ENCODE measurements around the gene TMEM176A.

Gene TMEM176A

DNA sequence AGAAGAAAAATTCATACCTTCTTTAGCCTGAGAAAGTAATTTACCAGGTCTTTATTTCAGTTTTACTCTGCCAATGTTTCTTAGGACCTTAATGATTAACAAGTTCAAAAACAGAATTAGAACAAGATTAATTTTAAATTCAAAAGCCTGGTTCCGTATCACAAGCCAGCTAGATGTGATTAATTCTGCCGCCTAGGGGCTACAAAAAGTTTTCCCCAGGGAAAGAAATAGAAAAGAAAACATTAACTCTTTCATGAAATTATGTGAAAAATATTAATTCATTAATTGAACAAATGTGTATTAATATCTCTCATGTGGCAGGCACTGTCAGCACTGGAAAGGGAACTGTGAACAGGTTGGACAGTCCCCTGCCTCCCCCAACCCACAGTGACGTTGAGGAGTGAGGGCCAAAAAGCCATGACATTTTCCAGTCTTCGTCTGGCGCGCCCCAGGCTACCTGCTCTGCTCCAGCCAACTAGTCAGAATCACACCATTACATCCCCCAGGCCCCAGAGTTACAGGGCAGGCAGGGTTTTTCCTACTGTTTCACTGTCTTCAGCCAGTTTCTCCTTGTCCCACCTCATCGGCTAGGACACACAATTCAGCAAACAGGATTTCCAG lies 20.1 kb downstream of the TMEM176A start:
- Histone ChIP-seq H3K4me2 (peak overlapping the region in 1 of 11 experiments; percentile 23; a peak in 1 of 22 replicates), H3K27me3 (no peaks in the 10 kb centered on the region), H3K9ac (no peak overlapping the region), H3K27ac (no peak overlapping the region), H4K20me1 (no peaks in the 10 kb centered on the region), H3K36me3 (no peaks in the 10 kb centered on the region), H3K9me3 (replicated peaks in 1 of 11) (peaks cover 11 to 25% (median 13%) of the 10 kb centered on the region in 11 experiments), H3K4me3 (no peak overlapping the region), H3K4me1 (peaks cover 0 to 21% (median 0%) of the 10 kb centered on the region in 10 experiments; a peak in 1 of 20 replicates)
- TF ChIP-seq Cebpa-rat (IDR thresholded peaks at IDR 0.05), result no peak

DNA sequence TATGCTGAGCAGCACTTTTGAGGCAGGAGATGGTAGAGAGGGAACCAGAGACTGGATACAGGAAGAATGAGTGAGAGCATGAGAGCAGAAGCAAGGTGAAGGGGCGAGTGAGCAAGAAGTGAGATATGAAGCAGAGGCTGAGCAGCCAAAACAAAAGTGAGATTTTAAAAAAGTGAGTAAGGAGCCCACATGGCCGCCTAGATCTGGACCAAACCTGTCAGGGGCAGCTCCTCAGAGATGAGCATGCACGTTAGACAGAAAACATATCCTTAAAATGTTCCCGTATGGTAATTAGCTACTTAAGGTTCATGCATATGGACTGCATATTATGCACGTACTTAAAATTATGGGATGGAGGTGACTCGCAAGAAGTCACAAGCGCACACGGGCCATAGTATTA lies 22.5 kb downstream of the TMEM176A start:
- H3K9ac ChIP-seq, result no peak overlapping the region
- TF ChIP-seq Cebpa-rat (IDR thresholded peaks at IDR 0.05), result no peak
- H3K4me3 ChIP-seq, result no peak overlapping the region
- H3K4me2 ChIP-seq, result peak overlapping the region in 2 of 11 experiments; percentile 11 to 55; a peak in 3 of 22 replicates
- H4K20me1 ChIP-seq, result no peaks in the 10 kb centered on the region
- H3K27me3 ChIP-seq, result no peaks in the 10 kb centered on the region
- peaks cover 0 to 13% (median 0%) of the 10 kb centered on the region in 11 experiments; a peak in 5 of 22 replicates for H3K9me3 ChIP-seq (replicated peaks in 1 of 11)
- no peak overlapping the region for H3K27ac ChIP-seq
- H3K4me1 ChIP-seq, result peaks cover 0 to 21% (median 0%) of the 10 kb centered on the region in 10 experiments; a peak in 1 of 20 replicates
- H3K36me3 ChIP-seq, result no peaks in the 10 kb centered on the region

DNA sequence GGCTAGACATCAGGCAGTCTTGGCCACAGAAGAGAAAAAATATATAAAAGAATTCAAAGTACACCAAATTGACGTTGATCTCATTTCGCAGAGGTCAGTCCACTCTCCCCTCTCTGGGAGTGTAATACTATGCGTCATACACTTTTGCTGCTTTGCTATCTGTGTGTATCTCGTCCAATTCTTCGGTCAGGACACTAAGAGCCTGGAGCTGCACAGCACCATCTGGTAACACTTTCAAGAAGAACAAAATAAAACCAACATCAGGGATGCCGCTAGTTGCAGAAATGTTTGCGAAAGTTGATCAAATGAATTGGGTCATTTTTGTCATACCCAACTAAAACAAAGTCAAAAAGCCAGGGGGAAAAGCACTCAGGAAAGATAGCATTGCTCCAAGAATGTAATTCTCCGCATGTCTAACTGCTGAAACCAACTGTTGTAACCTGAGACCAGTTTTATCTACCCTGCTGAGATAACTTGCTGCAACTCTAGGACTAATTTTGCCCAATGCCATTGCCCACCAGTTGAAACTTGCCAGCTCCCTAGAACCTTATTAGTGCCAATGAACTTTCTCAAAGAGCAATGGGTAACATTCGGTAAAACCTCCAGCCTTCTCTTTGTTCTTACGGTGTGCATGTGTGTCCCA lies 23.0 kb downstream of the TMEM176A start:
- Histone ChIP-seq H3K27ac (no peak overlapping the region), H3K27me3 (no peaks in the 10 kb centered on the region), H4K20me1 (no peaks in the 10 kb centered on the region), H3K9me3 (replicated peaks in 1 of 11) (peaks cover 0 to 13% (median 0%) of the 10 kb centered on the region in 11 experiments; a peak in 5 of 22 replicates), H3K4me1 (peaks cover 0 to 21% (median 0%) of the 10 kb centered on the region in 10 experiments; a peak in 1 of 20 replicates), H3K4me2 (no peak overlapping the region), H3K9ac (no peak overlapping the region), H3K36me3 (no peaks in the 10 kb centered on the region), H3K4me3 (no peak overlapping the region)
- TF ChIP-seq Cebpa-rat (IDR thresholded peaks at IDR 0.05), result no peak

DNA sequence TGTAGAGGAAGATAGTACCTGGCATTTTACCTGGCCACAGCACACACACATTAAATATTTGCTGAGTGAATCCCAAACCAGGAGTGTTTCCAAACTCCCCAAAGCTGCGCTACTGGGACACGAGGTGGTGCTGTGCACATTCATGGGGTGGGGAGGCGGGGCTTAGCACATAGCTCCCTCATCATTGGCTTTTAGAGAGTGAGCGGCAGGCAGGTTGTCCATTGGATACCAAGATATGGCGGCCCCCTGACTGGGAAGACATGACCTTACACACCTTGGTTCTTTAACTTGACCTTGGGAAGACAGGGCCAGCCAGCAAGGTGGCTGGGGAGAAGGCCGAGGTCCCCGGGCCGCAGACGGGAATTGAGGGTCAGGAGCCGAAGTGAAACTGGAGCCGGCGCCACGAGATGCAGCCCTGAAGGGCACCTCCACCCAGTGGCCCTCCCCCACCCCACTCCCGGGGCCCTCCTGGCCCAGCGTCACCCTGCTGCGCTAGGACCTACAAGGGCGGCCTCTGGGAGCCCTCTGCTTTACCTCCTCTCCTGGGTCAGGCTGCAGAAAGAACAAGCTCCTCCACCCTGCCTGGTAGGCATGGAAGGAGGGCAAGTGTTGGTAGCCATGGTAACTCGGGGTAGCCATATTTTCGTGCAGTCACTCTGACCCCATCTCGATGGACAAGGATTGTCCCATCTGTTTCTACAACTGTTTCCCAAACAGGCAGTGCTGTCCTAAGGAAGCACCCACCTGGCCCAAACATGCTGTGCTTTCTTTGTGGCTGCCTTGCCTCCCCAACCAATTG lies 24.0 kb downstream of the TMEM176A start:
- no peak overlapping the region for H3K4me3 ChIP-seq
- no peak overlapping the region for H3K9ac ChIP-seq
- no peaks in the 10 kb centered on the region for H4K20me1 ChIP-seq
- H3K9me3 ChIP-seq (replicated peaks in 1 of 11), result peaks cover 0 to 13% (median 0%) of the 10 kb centered on the region in 11 experiments; a peak in 5 of 22 replicates
- TF ChIP-seq Cebpa-rat (IDR thresholded peaks at IDR 0.05), result no peak
- H3K27me3 ChIP-seq, result no peaks in the 10 kb centered on the region
- no peak overlapping the region for H3K4me2 ChIP-seq
- H3K27ac ChIP-seq, result no peak overlapping the region
- H3K36me3 ChIP-seq, result no peaks in the 10 kb centered on the region
- peaks cover 0 to 23% (median 3%) of the 10 kb centered on the region in 10 experiments; a peak in 7 of 20 replicates for H3K4me1 ChIP-seq

DNA sequence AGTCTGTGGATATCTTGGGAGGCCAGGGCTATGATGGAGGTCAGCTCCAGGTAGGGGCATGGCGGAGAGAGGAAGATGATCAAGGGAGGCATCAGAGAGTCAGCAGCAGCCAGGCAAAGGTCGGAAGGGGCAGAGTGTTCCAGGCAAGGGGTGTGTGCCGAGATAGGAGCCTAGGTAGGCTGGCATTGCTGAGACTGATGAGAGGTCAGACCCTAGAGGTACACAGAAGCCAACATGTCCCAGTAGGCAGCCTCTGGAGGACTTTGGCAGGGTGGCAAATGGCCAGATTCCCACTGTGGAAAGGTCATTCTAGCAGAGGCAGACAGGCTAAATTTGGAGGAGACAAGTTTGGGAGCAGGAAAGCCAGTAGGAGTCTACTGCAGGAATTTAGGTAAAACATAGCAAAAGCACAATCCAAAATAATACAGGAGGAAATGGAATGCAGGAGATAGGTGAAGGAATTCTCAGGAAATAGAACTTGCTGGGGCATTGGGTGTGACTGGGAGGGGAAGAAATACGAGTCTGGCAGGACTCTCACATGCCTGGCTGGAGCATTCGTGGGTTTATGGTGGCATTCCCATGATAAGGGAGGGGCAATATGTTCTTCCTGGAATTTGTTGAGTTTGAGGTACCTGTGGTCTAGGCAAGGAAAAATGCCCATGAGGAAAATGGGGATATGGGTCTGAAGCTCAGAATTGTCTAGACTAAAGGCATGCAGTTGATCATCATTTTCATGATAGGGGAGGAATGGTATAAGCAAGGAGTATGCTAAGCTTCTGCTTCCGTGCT lies 25.7 kb downstream of the TMEM176A start:
- TF ChIP-seq Cebpa-rat (IDR thresholded peaks at IDR 0.05), result no peak
- no peak overlapping the region for H3K4me2 ChIP-seq
- H3K4me1 ChIP-seq, result peaks cover 0 to 15% (median 3%) of the 10 kb centered on the region in 10 experiments; a peak in 7 of 20 replicates
- H3K4me3 ChIP-seq, result no peak overlapping the region
- H3K9ac ChIP-seq, result no peak overlapping the region
- H3K27me3 ChIP-seq, result no peaks in the 10 kb centered on the region
- no peaks in the 10 kb centered on the region for H3K36me3 ChIP-seq
- H3K27ac ChIP-seq, result no peak overlapping the region
- no peaks in the 10 kb centered on the region for H4K20me1 ChIP-seq
- peaks cover 0 to 11% (median 0%) of the 10 kb centered on the region in 11 experiments; a peak in 5 of 22 replicates for H3K9me3 ChIP-seq (replicated peaks in 1 of 11)

DNA sequence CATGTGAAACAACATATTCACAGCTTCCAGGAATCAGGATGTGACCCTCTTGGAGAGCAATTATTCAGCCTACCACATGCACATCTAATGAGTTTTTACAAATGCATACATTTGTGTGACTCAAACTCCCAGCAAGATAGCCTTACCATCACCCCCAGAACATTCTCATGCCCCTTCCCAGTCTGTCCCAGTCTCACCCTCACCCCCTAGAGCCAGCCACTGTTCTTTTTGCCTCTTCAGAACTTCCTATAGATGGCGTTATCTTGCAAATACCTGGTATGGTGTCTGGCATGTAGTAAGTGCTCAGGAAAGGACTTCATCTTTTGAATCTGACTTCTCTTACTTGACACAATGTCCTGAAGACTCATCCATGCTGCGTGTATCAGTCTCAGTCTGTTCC lies 27.8 kb downstream of the TMEM176A start:
- TF ChIP-seq Cebpa-rat (IDR thresholded peaks at IDR 0.05), result no peak
- H3K9ac ChIP-seq, result no peak overlapping the region
- no peaks in the 10 kb centered on the region for H3K36me3 ChIP-seq
- H3K4me1 ChIP-seq, result peaks cover 0 to 8% (median 3%) of the 10 kb centered on the region in 10 experiments; a peak in 7 of 20 replicates
- no peak overlapping the region for H3K27ac ChIP-seq
- H3K4me2 ChIP-seq, result no peak overlapping the region
- no peaks in the 10 kb centered on the region for H4K20me1 ChIP-seq
- H3K4me3 ChIP-seq, result no peak overlapping the region
- H3K9me3 ChIP-seq (replicated peaks in 1 of 11), result no peaks in the 10 kb centered on the region
- H3K27me3 ChIP-seq, result no peaks in the 10 kb centered on the region

DNA sequence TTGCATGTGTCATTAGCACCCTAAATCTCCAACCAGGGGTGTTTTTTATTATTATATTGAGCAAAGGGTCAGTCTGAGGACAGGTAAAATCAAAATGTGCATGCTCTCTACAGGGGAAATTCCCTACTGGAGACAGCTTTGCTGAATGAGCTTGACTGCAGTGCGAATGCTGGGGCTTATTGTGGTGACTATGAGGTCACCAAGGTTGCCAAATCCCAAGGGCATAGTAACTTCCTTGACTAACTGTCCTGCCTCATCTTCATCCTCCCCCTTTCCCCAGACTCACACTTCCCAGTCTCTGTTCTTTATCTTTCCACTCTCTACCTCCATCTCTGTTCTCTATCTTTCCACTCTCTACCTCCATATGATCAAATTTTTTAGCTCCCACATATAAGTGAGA lies 28.9 kb downstream of the TMEM176A start:
- H3K4me2 ChIP-seq, result peak overlapping the region in 5 of 11 experiments; percentile 7 to 38 (median 27); a peak in 6 of 22 replicates
- no peaks in the 10 kb centered on the region for H3K36me3 ChIP-seq
- H3K4me1 ChIP-seq, result peaks cover 0 to 11% (median 3%) of the 10 kb centered on the region in 10 experiments; a peak in 7 of 20 replicates
- no peaks in the 10 kb centered on the region for H3K27me3 ChIP-seq
- H3K9me3 ChIP-seq (replicated peaks in 1 of 11), result peaks cover 0 to 3% (median 0%) of the 10 kb centered on the region in 11 experiments; a peak in 2 of 22 replicates
- no peak overlapping the region for H3K4me3 ChIP-seq
- H4K20me1 ChIP-seq, result no peaks in the 10 kb centered on the region
- TF ChIP-seq Cebpa-rat (IDR thresholded peaks at IDR 0.05), result no peak
- no peak overlapping the region for H3K9ac ChIP-seq
- no peak overlapping the region for H3K27ac ChIP-seq

DNA sequence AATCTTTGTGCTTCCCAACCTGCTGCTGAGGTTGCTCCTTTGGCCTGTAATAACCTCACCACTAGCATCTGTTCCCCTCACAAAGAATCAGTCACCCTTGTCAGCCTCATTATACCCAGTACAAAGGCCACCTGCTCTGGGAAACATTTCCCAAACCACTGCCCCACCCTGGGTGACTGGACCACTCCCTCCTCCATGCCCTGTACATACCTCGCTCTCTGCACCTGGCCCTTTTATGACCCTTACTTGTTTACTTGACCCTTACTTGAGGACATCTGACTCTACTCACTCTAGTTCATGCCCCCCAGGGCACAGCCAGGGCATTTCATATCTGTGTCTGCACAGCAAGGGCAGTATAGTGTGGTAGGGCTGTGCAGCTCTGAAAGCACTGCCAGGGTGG lies 30.4 kb downstream of the TMEM176A start:
- Histone ChIP-seq H3K4me2 (no peak overlapping the region), H3K4me1 (peaks cover 0 to 19% (median 3%) of the 10 kb centered on the region in 10 experiments; a peak in 7 of 20 replicates), H3K9me3 (replicated peaks in 1 of 11) (peaks cover 0 to 3% (median 0%) of the 10 kb centered on the region in 11 experiments; a peak in 2 of 22 replicates), H3K27me3 (no peaks in the 10 kb centered on the region), H3K36me3 (no peaks in the 10 kb centered on the region), H3K4me3 (no peak overlapping the region), H3K9ac (no peak overlapping the region), H3K27ac (no peak overlapping the region), H4K20me1 (no peaks in the 10 kb centered on the region)
- no peak for TF ChIP-seq Cebpa-rat (IDR thresholded peaks at IDR 0.05)
